Measurements from ENCODE around the gene FARSB.

Gene FARSB

GRCh38 chr2:222609381-222609780 is 46.5 kb downstream of the FARSB start:
- TF ChIP-seq ZBTB7A (IDR thresholded peaks at IDR 0.05; ENCODE audit: low read depth) (no peak), MAX (IDR thresholded peaks at IDR 0.05) (no peak), YY1 (IDR thresholded peaks at IDR 0.05; ENCODE audit: low read depth) (no peak), EGR1 (IDR thresholded peaks at IDR 0.05) (no peak), TAF1 (IDR thresholded peaks at IDR 0.05; ENCODE audit: low read depth) (no peak), NFIC (IDR thresholded peaks at IDR 0.05) (no peak)

GRCh38 chr2:222608081-222608480 is 47.8 kb downstream of the FARSB start:
- TF ChIP-seq YY1 (IDR thresholded peaks at IDR 0.05; ENCODE audit: low read depth) (no peak), FOXM1 (IDR thresholded peaks at IDR 0.05; ENCODE audit: borderline replicate concordance, low read depth) (no peak), USF1 (IDR thresholded peaks at IDR 0.05) (no peak), REST (IDR thresholded peaks at IDR 0.05; ENCODE audit: low read depth) (no peak), TCF12 (IDR thresholded peaks at IDR 0.05; ENCODE audit: low read depth) (no peak), CEBPB (IDR thresholded peaks at IDR 0.05) (no peak), NFIC (IDR thresholded peaks at IDR 0.05) (no peak), TEAD4 (IDR thresholded peaks at IDR 0.05) (no peak), MAX (IDR thresholded peaks at IDR 0.05) (no peak), EGR1 (IDR thresholded peaks at IDR 0.05) (no peak), CREB1 (IDR thresholded peaks at IDR 0.05; ENCODE audit: low read depth) (no peak), RAD21 (IDR thresholded peaks at IDR 0.05; ENCODE audit: low read depth) (no peak), ZBTB7A (IDR thresholded peaks at IDR 0.05; ENCODE audit: low read depth) (no peak)

- TF ChIP-seq USF1 (IDR thresholded peaks at IDR 0.05) = no peak
- no peak for TF ChIP-seq MAX (IDR thresholded peaks at IDR 0.05)
- TF ChIP-seq TEAD4 (IDR thresholded peaks at IDR 0.05) = no peak
- no peak for TF ChIP-seq RAD21 (IDR thresholded peaks at IDR 0.05; ENCODE audit: low read depth)
- TF ChIP-seq CREB1 (IDR thresholded peaks at IDR 0.05; ENCODE audit: low read depth) = no peak
- TF ChIP-seq TAF1 (IDR thresholded peaks at IDR 0.05; ENCODE audit: low read depth) = no peak
- TF ChIP-seq REST (IDR thresholded peaks at IDR 0.05; ENCODE audit: low read depth) = no peak
- TF ChIP-seq EP300 (IDR thresholded peaks at IDR 0.05; ENCODE audit: borderline replicate concordance) = no peak
- TF ChIP-seq EGR1 (IDR thresholded peaks at IDR 0.05) = no peak
- TF ChIP-seq YY1 (IDR thresholded peaks at IDR 0.05; ENCODE audit: low read depth) = no peak
- TF ChIP-seq FOXM1 (IDR thresholded peaks at IDR 0.05; ENCODE audit: borderline replicate concordance, low read depth) = no peak
- no peak for TF ChIP-seq ZBTB7A (IDR thresholded peaks at IDR 0.05; ENCODE audit: low read depth)
- TF ChIP-seq CEBPB (IDR thresholded peaks at IDR 0.05) = no peak
- TF ChIP-seq NFIC (IDR thresholded peaks at IDR 0.05) = no peak
Observed at GRCh38 chr2:222606306-222606705, 49.6 kb downstream of the FARSB start.

- TF ChIP-seq YY1 (IDR thresholded peaks at IDR 0.05; ENCODE audit: low read depth) (no peak), TAF1 (IDR thresholded peaks at IDR 0.05; ENCODE audit: low read depth) (no peak), USF1 (IDR thresholded peaks at IDR 0.05) (no peak), EP300 (IDR thresholded peaks at IDR 0.05; ENCODE audit: borderline replicate concordance) (no peak), MAX (IDR thresholded peaks at IDR 0.05) (no peak), RAD21 (IDR thresholded peaks at IDR 0.05; ENCODE audit: low read depth) (no peak), CREB1 (IDR thresholded peaks at IDR 0.05; ENCODE audit: low read depth) (no peak), NFIC (IDR thresholded peaks at IDR 0.05) (no peak), CEBPB (IDR thresholded peaks at IDR 0.05) (no peak), EGR1 (IDR thresholded peaks at IDR 0.05) (no peak), FOXM1 (IDR thresholded peaks at IDR 0.05; ENCODE audit: borderline replicate concordance, low read depth) (no peak), REST (IDR thresholded peaks at IDR 0.05; ENCODE audit: low read depth) (no peak), TEAD4 (IDR thresholded peaks at IDR 0.05) (no peak), TCF12 (IDR thresholded peaks at IDR 0.05; ENCODE audit: low read depth) (no peak), ZBTB7A (IDR thresholded peaks at IDR 0.05; ENCODE audit: low read depth) (no peak)
Observed at GRCh38 chr2:222604749-222605515, 51.0 kb downstream of the FARSB start.

Data from Ishikawa (cell line).